H1 (cell line): ENCODE measurements around the gene MRPL20. TPM values are rescaled to one million over a fixed set of nuclear protein-coding genes. Genes with fewer than 3 reads are reported as not detected.

ENCODE experiments used
- POLR2AphosphoS5 ChIP-seq: IDR thresholded peaks from 2 replicates; pipeline ENCODE4 v1.6.1; 2011; ENCODE audit warnings: low read depth, low read length
- SUZ12 ChIP-seq: fragments of 200-600 bp; sonication (generic); IDR thresholded peaks from 2 replicates; pipeline ENCODE4 v1.6.1; 2012; ENCODE audit warnings: mild to moderate bottlenecking, inconsistent platforms, low read length, moderate library complexity, mixed read lengths
- polyA plus RNA-seq, 7 experiments: library from polyadenylated mRNA; depleted of rRNA in 3 of 7; stranded (reverse) in 5 of 7; unstranded in 2 of 7; fragments of >200 nt in 5 of 7; fragments of 200-250 nt in 2 of 7; gene quantifications; 1 replicate in 5 of 7; 2 replicates in 1 of 7; 4 replicates in 1 of 7; pipeline versions ENCODE4 v1.2.1 to v1.2.3, GENCODE V29; 2011 to 2013; ENCODE audit warnings: missing spikeins in 2 of 7, mixed read lengths in 2 of 7
- total RNA-seq: library from RNA; stranded (reverse); fragmentation: NEBNext Ultra II Directional; extraction: Animal tissue kit (Norgen Biotek cat#: 25700); gene quantifications from 2 replicates; pipeline ENCODE4 v1.2.1, GENCODE V29; 2021

The MRPL20 gene
- total and polyA plus RNA-seq, 2 of the 8 experiments (the other 6 are each of a cell fraction or from before 2014, with no cell fraction given): 126 to 151 TPM

- TF ChIP-seq POLR2AphosphoS5 (no peak), SUZ12 (no peak)
Observed at GRCh38 chr1:1442069-1442770, 35.1 kb upstream of the MRPL20 start (continued).
